HFF-Myc (cell line): ENCODE results near the gene ATIC.

Experiments used
- DNase-seq: peaks from one replicate; pipeline ENCODE4 v3.0.0-alpha.2; 2011; ENCODE audit warnings: low read depth; ENCODE audit errors: extremely low read depth
- H3K4me3 ChIP-seq: replicated peaks from 2 replicates; pipeline ENCODE4 v1.5.1; 2011; ENCODE audit warnings: low read depth, mild to moderate bottlenecking, control low read depth, low read length
- CTCF ChIP-seq: IDR thresholded peaks from 2 replicates; pipeline ENCODE4 v1.5.1; 2012; ENCODE audit warnings: mild to moderate bottlenecking, low read depth, low read length, control low read depth; ENCODE audit errors: missing control alignments

ATIC gene

GRCh38 chr2:215354771-215355695, 43.2 kb downstream of the ATIC start:
- no peak for DNase-seq
- no peak for TF ChIP-seq CTCF

GRCh38 chr2:215355801-215356200, 43.9 kb downstream of the ATIC start:
- H3K4me3 ChIP-seq, result no peak overlapping the region
- no peak for TF ChIP-seq CTCF
- DNase-seq, result no peak

More at GRCh38 chr2:215354771-215355695, 43.2 kb downstream of the ATIC start:
- H3K4me3 ChIP-seq, result no peak overlapping the region

- DNase-seq, result no peak
- TF ChIP-seq CTCF, result no peak
- no peak overlapping the region for H3K4me3 ChIP-seq
These were observed 44.6 kb downstream of the ATIC start for GRCh38 chr2:215356334-215356947.

- DNase-seq, result peak; percentile 24
- TF ChIP-seq CTCF, result no peak
- no peak overlapping the region for H3K4me3 ChIP-seq
These were observed 45.1 kb downstream of the ATIC start for GRCh38 chr2:215356948-215357461.

GRCh38 chr2:215357660-215358059, 45.8 kb downstream of the ATIC start:
- DNase-seq, result no peak
- no peak for TF ChIP-seq CTCF
- H3K4me3 ChIP-seq, result no peak overlapping the region

- DNase-seq, result no peak
- no peak for TF ChIP-seq CTCF
- no peak overlapping the region for H3K4me3 ChIP-seq
These were observed 46.5 kb downstream of the ATIC start for GRCh38 chr2:215358312-215358845.
